SKM-1 treated with dmso at 0.1 percent for 144 hours (cell line): ENCODE measurements around the gene ZNF443.
"Not testable (repeated sequence)": the region's sequence is repeated elsewhere in the genome, so short reads cannot be mapped to it uniquely, and the experiment has no call there.

Experiments
- DNase-seq: peaks from one replicate; lab custom pipeline; 2025; ENCODE audit not compliant: unreplicated experiment; lab: John Stamatoyannopoulos, UW

ZNF443 gene

DNA sequence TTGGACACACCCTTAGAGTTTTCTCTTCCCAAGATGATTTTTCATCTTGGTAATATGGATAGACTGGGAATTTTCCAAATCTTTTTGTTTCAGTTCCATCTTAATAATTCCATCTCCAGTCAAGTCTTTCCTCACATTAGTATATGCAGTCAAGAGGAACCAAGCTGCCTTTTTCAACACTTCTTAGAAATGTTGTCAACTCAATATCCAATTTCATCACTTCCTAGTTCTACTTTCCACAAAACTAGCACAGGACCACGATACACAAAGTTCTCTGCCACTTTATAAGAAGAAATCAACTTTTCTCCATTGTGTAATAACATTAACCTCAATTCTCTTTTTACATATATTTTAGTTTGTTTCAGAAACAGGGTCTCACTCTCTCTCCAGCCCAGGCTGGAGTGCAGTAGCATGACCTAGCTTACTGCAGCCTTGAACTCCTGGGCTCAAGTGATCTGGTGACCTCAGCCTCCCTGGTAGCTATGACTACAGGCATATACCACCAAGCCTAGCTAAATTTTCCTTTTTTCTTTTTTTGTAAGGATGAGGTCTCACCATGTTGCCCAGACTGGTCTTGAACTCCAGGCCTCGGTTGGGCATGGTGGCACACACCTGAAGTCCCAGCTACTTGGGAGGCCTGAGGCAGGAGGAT lies 15.5 kb downstream of the ZNF443 start:
- DNase-seq, result no peak

DNA sequence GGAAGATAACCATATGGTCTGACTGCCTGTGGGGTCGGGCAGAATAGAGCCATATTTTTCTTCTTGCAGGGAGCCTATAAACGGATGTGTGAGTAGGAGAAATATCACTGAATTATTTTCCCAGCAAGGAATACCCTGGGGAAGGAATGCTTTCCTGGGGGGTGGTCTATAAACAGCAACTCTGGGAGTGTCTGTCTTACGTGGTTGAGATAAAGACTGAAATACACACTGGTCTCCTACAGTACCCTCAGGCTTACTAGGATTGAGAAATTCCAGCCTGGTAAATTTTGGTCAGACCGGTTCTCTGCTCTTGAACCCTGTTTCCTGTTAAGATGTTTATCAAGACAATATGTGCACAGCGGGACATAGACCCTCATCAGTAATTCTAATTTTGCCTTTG lies 23.5 kb downstream of the ZNF443 start:
- not testable (repeated sequence) for DNase-seq

DNA sequence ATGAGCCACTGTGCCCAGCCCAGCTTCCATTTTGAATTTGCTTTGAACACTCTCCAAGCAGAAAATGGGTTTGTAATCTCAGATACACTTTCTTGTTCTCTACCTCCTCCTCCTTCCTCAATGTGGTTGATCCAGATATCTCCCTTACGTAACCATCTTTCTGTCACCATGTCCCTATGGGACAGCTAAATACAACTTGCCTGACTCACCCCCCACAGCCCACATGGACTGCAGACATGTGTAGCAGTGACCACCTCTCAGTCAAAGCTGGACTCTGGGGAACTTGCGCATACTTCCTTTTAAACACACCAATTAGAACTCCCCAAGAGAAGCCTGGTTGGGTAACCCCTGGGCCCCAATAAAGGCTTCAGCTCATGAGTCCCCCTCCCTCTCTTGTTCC lies 28.9 kb downstream of the ZNF443 start:
- DNase-seq, result peak; percentile 12

DNA sequence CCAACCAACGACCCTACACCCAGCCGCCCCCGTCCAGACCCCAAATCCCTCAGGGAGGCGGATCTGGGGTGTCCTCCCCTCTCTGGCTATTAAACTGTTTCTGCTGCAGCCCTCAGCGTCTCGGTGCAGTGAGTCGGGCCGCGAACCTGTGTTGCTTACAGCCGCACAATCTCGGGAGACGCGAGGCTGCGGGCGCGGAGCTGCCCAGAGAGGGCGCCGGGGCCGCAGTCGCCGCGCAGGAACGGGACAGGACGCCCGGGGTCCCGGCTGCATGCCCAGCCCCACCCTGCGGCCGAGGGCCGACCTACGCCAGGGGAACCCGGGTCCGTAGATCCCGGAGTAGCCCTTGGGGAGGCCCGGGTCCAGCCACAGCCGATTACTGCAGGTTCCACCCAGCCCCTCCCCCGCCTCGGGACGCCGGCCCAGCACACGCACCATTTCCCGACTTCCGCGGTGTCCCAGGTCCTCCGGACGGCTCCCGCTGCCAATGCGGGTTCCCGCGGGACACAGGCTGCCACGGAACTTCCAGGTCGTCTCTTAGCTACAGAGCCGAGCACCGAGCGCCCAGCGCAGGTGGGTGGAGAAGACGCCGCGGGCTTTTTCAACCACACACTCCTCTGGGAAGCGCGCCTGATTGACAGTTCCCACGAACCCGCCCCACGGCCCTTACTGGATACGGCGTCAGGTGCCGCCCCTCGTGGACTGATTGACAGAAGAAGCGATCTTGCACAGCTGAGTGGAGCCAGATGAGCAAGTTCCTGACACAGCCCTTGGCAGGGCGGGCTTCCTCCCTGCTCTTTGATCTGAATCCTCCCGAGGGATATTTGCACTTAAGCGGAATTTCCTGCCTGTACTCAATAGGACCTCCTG lies 40.0 kb downstream of the ZNF443 start, which contains the start of gene ZNF799:
Gene ZNF799 (minus strand): TSS at position 639 of the 870 bp plus-strand sequence. CDS start 201 bp downstream, at position 438.
- peak; percentile 89 for DNase-seq

DNA sequence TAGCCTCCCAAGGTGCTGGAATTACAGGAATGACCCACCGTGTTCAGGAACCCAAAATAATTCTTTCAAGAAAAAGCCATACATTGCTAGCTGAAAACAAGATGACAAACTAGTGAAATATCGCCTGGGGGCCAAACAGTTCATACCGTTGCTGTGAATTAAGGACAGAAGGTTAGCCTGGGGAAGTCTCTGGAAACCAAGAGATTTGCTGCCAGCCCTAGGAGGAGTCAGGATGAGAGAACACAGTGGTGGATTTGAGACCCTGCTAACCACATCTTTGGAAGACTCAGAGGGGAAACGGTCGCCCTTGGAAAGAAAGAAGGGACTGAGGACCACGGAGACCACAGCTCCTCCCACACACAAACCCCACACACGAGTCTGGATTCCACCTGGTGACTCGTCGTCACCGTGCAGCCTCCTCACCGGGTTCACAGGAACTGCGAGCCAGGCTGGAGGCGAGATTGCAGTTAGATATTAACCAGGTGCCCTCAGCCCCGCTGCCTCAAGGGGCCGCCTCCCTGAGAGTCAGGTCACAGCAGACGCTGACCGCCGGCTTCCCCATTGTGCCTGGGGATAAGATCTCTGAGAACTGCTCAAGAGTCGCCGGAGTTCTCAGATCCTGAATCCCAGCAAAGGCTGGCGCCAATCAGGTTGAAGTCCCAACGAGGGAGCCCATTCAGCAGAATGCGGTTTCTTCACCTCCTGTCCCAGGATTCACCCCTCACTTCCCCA lies 40.8 kb downstream of the ZNF443 start:
- not testable (repeated sequence) for DNase-seq

- not testable (repeated sequence) for DNase-seq
Measured at GRCh38 chr19:12391148-12391547, 49.7 kb downstream of the ZNF443 start.

GRCh38 chr19:12386365-12386764 lies 54.5 kb downstream of the ZNF443 start:
- DNase-seq, result not testable (repeated sequence)

- no peak for DNase-seq
Measured at GRCh38 chr19:12380444-12380737, 60.4 kb downstream of the ZNF443 start.

GRCh38 chr19:12379732-12380443 lies 60.9 kb downstream of the ZNF443 start:
- no peak for DNase-seq
